ENCODE results near the gene MED8.

GRCh38 chr1:43377831-43378230 is 11.8 kb downstream of the MED8 start:
- TF ChIP-seq EZH2 (IDR thresholded peaks at IDR 0.05) = no peak
- no peak for TF ChIP-seq POLR2AphosphoS5 (IDR thresholded peaks at IDR 0.05; ENCODE audit: borderline replicate concordance, low read depth, low read length)
- no peak for TF ChIP-seq FOXP2 (optimal IDR thresholded peaks at IDR 0.05; ENCODE audit: control extremely low read depth, extremely low read length, insufficient read depth)
